RCC 7860 (cell line): Measurements from ENCODE around the gene PEX6.

Experiments used
- DNase-seq: peaks from one replicate; pipeline ENCODE4 v3.0.0-alpha.2; 2015; ENCODE audit warnings: low spot score
- FAIRE-seq: peaks from 2 replicates; lab custom pipeline; 2012; peaks lifted over from hg19 to GRCh38; lab: Jason Lieb, UNC

Gene PEX6

GRCh38 chr6:42978839-42979522 lies at the start of gene PEX6:
Gene PEX6 (minus strand): TSS chr6:42979181. CDS start chr6:42979150, 31 bp downstream.
- peak; percentile 7 for FAIRE-seq
- DNase-seq: peak; percentile 70

GRCh38 chr6:43026365-43026764 lies 47.4 kb upstream of the PEX6 start:
- DNase-seq (no peak), FAIRE-seq (no peak)

- DNase-seq (no peak), FAIRE-seq (no peak)
Observed at GRCh38 chr6:43024436-43024835, 45.5 kb upstream of the PEX6 start.

GRCh38 chr6:43021270-43022047 lies 42.5 kb upstream of the PEX6 start, which contains the start of gene RRP36:
Gene RRP36 (plus strand): TSS chr6:43021623. CDS start chr6:43021655, 32 bp downstream.
- DNase-seq (peak; percentile 31), FAIRE-seq (no peak)

GRCh38 chr6:43020847-43021246 lies 41.9 kb upstream of the PEX6 start:
- DNase-seq (no peak), FAIRE-seq (no peak)

- no peak for FAIRE-seq
- no peak for DNase-seq
Observed at GRCh38 chr6:43020052-43020705, 41.2 kb upstream of the PEX6 start.

- FAIRE-seq (no peak), DNase-seq (no peak)
Observed at GRCh38 chr6:43019152-43019551, 40.2 kb upstream of the PEX6 start.

- no peak for FAIRE-seq
- DNase-seq: no peak
Observed at GRCh38 chr6:43016943-43017334, 38.0 kb upstream of the PEX6 start.

GRCh38 chr6:43016176-43016942 lies 37.4 kb upstream of the PEX6 start:
- FAIRE-seq: no peak
- DNase-seq: no peak

- FAIRE-seq (no peak), DNase-seq (no peak)
Observed at GRCh38 chr6:43014434-43014909, 35.5 kb upstream of the PEX6 start.

- DNase-seq (peak; percentile 99), FAIRE-seq (peak; percentile 86)
Observed at GRCh38 chr6:43013843-43014433, 35.0 kb upstream of the PEX6 start, which contains the start of the genes KLHDC3 and MEA1. Gene KLHDC3 (plus strand): TSS chr6:43014249. CDS start chr6:43017193, 2,944 bp downstream. Gene MEA1 (minus strand): TSS chr6:43013946. CDS start chr6:43013813, 133 bp downstream.

- no peak for DNase-seq
- FAIRE-seq: no peak
Observed at GRCh38 chr6:43013097-43013842, 34.3 kb upstream of the PEX6 start.

GRCh38 chr6:43012364-43012763 lies 33.4 kb upstream of the PEX6 start:
- DNase-seq (no peak), FAIRE-seq (no peak)

- DNase-seq: no peak
- no peak for FAIRE-seq
Observed at GRCh38 chr6:43011207-43011606, 32.2 kb upstream of the PEX6 start.

- no peak for FAIRE-seq
Observed at GRCh38 chr6:43009124-43009523, 30.1 kb upstream of the PEX6 start.

GRCh38 chr6:43007126-43007525 lies 28.1 kb upstream of the PEX6 start:
- DNase-seq: no peak
- no peak for FAIRE-seq

More at GRCh38 chr6:43009124-43009523, 30.1 kb upstream of the PEX6 start:
- DNase-seq: no peak

GRCh38 chr6:43006251-43006650 lies 27.3 kb upstream of the PEX6 start:
- no peak for DNase-seq
- FAIRE-seq: no peak

GRCh38 chr6:43005844-43006243 lies 26.9 kb upstream of the PEX6 start:
- no peak for DNase-seq
- no peak for FAIRE-seq

GRCh38 chr6:43001843-43002242 lies 22.9 kb upstream of the PEX6 start:
- DNase-seq (no peak), FAIRE-seq (no peak)
